Measurements from ENCODE around the gene RTN4IP1. TPM values are rescaled to one million over a fixed set of nuclear protein-coding genes. Genes with fewer than 3 reads are reported as not detected.

Gene RTN4IP1, protein sequence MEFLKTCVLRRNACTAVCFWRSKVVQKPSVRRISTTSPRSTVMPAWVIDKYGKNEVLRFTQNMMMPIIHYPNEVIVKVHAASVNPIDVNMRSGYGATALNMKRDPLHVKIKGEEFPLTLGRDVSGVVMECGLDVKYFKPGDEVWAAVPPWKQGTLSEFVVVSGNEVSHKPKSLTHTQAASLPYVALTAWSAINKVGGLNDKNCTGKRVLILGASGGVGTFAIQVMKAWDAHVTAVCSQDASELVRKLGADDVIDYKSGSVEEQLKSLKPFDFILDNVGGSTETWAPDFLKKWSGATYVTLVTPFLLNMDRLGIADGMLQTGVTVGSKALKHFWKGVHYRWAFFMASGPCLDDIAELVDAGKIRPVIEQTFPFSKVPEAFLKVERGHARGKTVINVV
- total RNA-seq (1 to 10 TPM; 5.8 to 8.3 TPM), polyA plus RNA-seq (1 to 10 TPM; 6.9 to 7.9 TPM)

DNA sequence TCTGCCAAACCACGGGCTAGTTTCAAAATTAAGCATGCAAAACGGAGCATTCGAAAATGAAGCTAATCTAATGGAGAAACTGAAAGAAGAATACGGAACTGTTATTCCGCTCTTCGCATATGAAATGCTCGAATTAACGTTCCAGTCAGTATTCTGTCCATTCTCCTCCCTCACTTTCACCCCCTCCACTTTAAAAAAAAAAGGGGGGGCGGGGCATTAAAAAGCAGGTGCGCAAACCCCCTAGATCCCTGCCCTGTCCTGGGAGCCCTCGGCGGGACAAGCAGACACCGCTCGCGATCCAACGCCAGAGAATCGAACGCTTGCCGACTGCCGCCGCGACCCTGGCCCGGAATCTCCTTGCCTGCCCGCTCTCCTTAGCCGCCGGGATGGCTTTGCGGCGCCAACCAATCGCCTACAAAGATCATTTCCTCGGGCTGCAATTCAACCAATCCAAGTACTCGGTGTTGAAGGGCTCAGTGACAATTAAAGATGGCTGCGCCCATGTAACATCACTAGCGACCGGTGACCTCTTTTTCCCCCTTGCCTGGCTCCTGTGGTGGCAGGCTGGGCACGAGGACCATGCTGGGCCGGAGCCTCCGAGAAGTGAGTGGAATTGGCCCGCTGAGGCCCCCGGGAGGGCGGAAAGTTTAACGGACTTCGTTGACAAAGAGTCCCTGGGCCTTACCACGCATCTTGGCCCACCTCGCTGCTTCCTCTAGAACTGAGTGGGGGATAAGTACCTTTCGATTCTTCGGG, at the start of gene RTN4IP1, which contains the start of gene QRSL1:
RTN4IP1 (minus strand) TSS at position 396 of the 756 bp plus-strand sequence. CDS start 477 bp downstream, outside the sequence.
QRSL1 (plus strand) TSS at position 476 of the 756 bp plus-strand sequence; CDS start at position 580, 104 bp downstream.
- peaks cover 23% of the 10 kb centered on the region for H3K4me1 ChIP-seq (ENCODE audit: insufficient read depth, low read length)
- Mint-ChIP-seq H3K36me3 (peaks cover 0 to 19% of the 10 kb centered on the region in 2 donors), H3K27ac (peak within 1 kb of the TSS; percentile 96 to 98 (median 98)), H3K27me3 (no peaks in the 10 kb centered on the region), H3K4me3 (peak within 1 kb of the TSS; percentile 96 to 99 (median 97)), H3K4me1 (peaks cover 21 to 39% (median 31%) of the 10 kb centered on the region in 4 donors), H3K9me3 (peaks cover 0 to 3% (median 0%) of the 10 kb centered on the region in 8 donors)
- H3K9me3 ChIP-seq (ENCODE audit: control insufficient read depth in 1 of 2, low read length in 2 of 2), result no peaks in the 10 kb centered on the region
- peak within 1 kb of the TSS; percentile 74 for H3K27ac ChIP-seq (ENCODE audit: low read depth, low read length)
- DNase-seq, result peak; percentile 91 to 93 (median 92)
- H3K4me3 ChIP-seq (ENCODE audit: low read length in 2 of 2), result peak within 1 kb of the TSS; percentile 85 to 88
- intact Hi-C loops (cut with micrococcal nuclease), result loop anchor here (1.0 to 2.0 kb wide), 3 partner anchors 118 to 399 kb away; partner anchors contain the start of genes ATG5 and MTRES1
- POLR2A ChIA-PET (ENCODE audit: partially characterized antibody), result no interaction called here
- CTCF ChIA-PET (ENCODE audit: partially characterized antibody), result interaction anchor here (0.9 to 1.7 kb wide), 4 partner anchors 18 to 184 kb away, joined by 3 to 8 read pairs (median 3); no protein-coding TSS in a partner anchor
- H3K27me3 ChIP-seq (ENCODE audit: insufficient read depth, low read length), result no peaks in the 10 kb centered on the region
- no peaks in the 10 kb centered on the region for H3K36me3 ChIP-seq (ENCODE audit: insufficient read depth, low read length)

GRCh38 chr6:106677282-106677681, 48.0 kb upstream of the RTN4IP1 start:
- Histone ChIP-seq H3K4me1 (ENCODE audit: insufficient read depth, low read length) (no peaks in the 10 kb centered on the region), H3K27ac (ENCODE audit: low read depth, low read length) (no peak overlapping the region), H3K9me3 (ENCODE audit: control insufficient read depth in 1 of 2, low read length in 2 of 2) (no peaks in the 10 kb centered on the region), H3K36me3 (ENCODE audit: insufficient read depth, low read length) (no peaks in the 10 kb centered on the region), H3K4me3 (ENCODE audit: low read length in 2 of 2) (no peak overlapping the region), H3K27me3 (ENCODE audit: insufficient read depth, low read length) (no peaks in the 10 kb centered on the region)
- Mint-ChIP-seq H3K4me1 (no peaks in the 10 kb centered on the region), H3K27ac (no peak overlapping the region), H3K36me3 (peaks cover 0 to 3% of the 10 kb centered on the region in 2 donors), H3K4me3 (no peak overlapping the region), H3K27me3 (peaks cover 0 to 2% of the 10 kb centered on the region in 2 donors), H3K9me3 (no peaks in the 10 kb centered on the region)
- no peak for DNase-seq
- POLR2A ChIA-PET (ENCODE audit: partially characterized antibody), result no interaction called here
- CTCF ChIA-PET (ENCODE audit: partially characterized antibody), result no interaction called here
- intact Hi-C loops (cut with micrococcal nuclease), result no loop called here

DNA sequence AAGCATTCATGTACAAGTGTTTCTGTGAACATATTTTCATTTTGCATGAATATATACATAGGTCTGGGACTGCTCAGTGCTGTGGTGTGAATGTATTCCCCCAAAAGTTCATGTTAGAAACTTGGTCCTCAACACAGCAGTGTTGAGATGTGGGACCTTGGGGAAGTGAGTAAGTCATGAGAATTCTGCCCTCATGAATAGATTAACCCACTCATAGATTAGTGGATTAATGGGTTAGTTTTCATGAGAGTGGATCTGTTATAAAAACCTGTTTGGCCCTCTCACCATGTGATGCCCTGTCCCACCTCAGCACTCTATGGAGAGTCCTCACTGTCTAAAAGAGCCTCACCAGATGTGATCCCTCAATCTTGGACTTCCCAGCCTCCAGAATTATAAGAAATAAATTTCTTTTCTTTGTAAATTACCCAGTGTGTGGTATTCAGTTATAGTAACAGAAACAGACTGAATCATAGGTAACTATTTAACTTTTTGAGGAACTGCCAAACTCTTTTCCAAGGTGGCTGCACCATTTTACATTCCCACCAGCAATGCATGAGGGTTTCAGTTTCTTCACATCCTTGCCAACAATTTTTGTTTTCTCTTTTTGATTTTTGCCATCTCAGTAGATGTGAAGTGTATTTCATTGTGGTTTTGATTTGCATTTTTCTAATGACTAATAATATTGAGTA, 45.4 kb upstream of the RTN4IP1 start:
- Histone ChIP-seq H3K9me3 (ENCODE audit: control insufficient read depth in 1 of 2, low read length in 2 of 2) (no peaks in the 10 kb centered on the region), H3K4me1 (ENCODE audit: insufficient read depth, low read length) (no peaks in the 10 kb centered on the region), H3K4me3 (ENCODE audit: low read length in 2 of 2) (no peak overlapping the region), H3K27ac (ENCODE audit: low read depth, low read length) (no peak overlapping the region), H3K27me3 (ENCODE audit: insufficient read depth, low read length) (no peaks in the 10 kb centered on the region), H3K36me3 (ENCODE audit: insufficient read depth, low read length) (no peaks in the 10 kb centered on the region)
- Mint-ChIP-seq H3K4me1 (no peaks in the 10 kb centered on the region), H3K27me3 (no peaks in the 10 kb centered on the region), H3K27ac (no peak overlapping the region), H3K4me3 (no peak overlapping the region), H3K9me3 (no peaks in the 10 kb centered on the region), H3K36me3 (peaks cover 0 to 3% of the 10 kb centered on the region in 2 donors)
- DNase-seq, result no peak
- ChIA-PET POLR2A (ENCODE audit: partially characterized antibody) (no interaction called here), CTCF (ENCODE audit: partially characterized antibody) (no interaction called here)
- intact Hi-C loops (cut with micrococcal nuclease), result no loop called here

- Mint-ChIP-seq H3K36me3 (peaks cover 3 to 7% of the 10 kb centered on the region in 2 donors), H3K27me3 (no peaks in the 10 kb centered on the region), H3K4me1 (no peaks in the 10 kb centered on the region), H3K4me3 (no peak overlapping the region), H3K9me3 (no peaks in the 10 kb centered on the region), H3K27ac (peak overlapping the region in 1 of 7 donors; percentile 23)
- intact Hi-C loops (cut with micrococcal nuclease), result no loop called here
- no peaks in the 10 kb centered on the region for H3K9me3 ChIP-seq (ENCODE audit: control insufficient read depth in 1 of 2, low read length in 2 of 2)
- ChIA-PET CTCF (ENCODE audit: partially characterized antibody) (no interaction called here), POLR2A (ENCODE audit: partially characterized antibody) (no interaction called here)
- no peak for DNase-seq
- no peak overlapping the region for H3K27ac ChIP-seq (ENCODE audit: low read depth, low read length)
- no peak overlapping the region for H3K4me3 ChIP-seq (ENCODE audit: low read length in 2 of 2)
- H3K36me3 ChIP-seq (ENCODE audit: insufficient read depth, low read length), result no peaks in the 10 kb centered on the region
- H3K27me3 ChIP-seq (ENCODE audit: insufficient read depth, low read length), result no peaks in the 10 kb centered on the region
- no peaks in the 10 kb centered on the region for H3K4me1 ChIP-seq (ENCODE audit: insufficient read depth, low read length)
Measured at GRCh38 chr6:106671651-106672050, 42.4 kb upstream of the RTN4IP1 start.

DNA sequence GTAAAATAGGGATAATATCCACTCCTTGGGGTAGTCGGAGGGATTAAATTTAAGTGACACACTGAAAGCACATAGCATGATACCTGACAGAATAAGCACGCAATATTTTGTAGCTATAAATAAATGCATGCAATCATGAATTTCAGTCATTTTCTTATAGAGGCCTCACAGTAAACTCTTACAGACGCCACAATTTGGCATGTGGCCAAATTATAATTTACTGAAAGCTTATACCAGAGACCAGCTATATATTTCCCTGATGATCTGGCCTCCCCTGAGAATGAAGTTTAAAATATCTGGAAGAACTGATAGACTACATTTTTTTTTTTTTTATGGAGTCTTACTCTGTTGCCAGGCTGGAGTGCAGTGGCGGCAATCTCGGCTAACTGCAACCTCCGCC, 40.9 kb upstream of the RTN4IP1 start:
- no peak for DNase-seq
- H3K9me3 ChIP-seq (ENCODE audit: control insufficient read depth in 1 of 2, low read length in 2 of 2), result no peaks in the 10 kb centered on the region
- intact Hi-C loops (cut with micrococcal nuclease), result no loop called here
- no peaks in the 10 kb centered on the region for H3K36me3 ChIP-seq (ENCODE audit: insufficient read depth, low read length)
- no peak overlapping the region for H3K4me3 Mint-ChIP-seq
- no peak overlapping the region for H3K27ac ChIP-seq (ENCODE audit: low read depth, low read length)
- H3K4me1 Mint-ChIP-seq, result no peaks in the 10 kb centered on the region
- no peaks in the 10 kb centered on the region for H3K9me3 Mint-ChIP-seq
- H3K27me3 Mint-ChIP-seq, result no peaks in the 10 kb centered on the region
- POLR2A ChIA-PET (ENCODE audit: partially characterized antibody), result interaction anchor here (0.6 kb wide), 1 partner anchor 47 kb away, joined by 3 read pairs; no protein-coding TSS in a partner anchor
- H3K36me3 Mint-ChIP-seq, result peaks cover 13 to 15% of the 10 kb centered on the region in 2 donors
- H3K27ac Mint-ChIP-seq, result no peak overlapping the region
- H3K4me3 ChIP-seq (ENCODE audit: low read length in 2 of 2), result no peak overlapping the region
- no peaks in the 10 kb centered on the region for H3K27me3 ChIP-seq (ENCODE audit: insufficient read depth, low read length)
- CTCF ChIA-PET (ENCODE audit: partially characterized antibody), result no interaction called here
- no peaks in the 10 kb centered on the region for H3K4me1 ChIP-seq (ENCODE audit: insufficient read depth, low read length)

- no peak overlapping the region for H3K4me3 Mint-ChIP-seq
- H3K27ac Mint-ChIP-seq, result no peak overlapping the region
- Histone ChIP-seq H3K4me1 (ENCODE audit: insufficient read depth, low read length) (no peaks in the 10 kb centered on the region), H3K4me3 (ENCODE audit: low read length in 2 of 2) (no peak overlapping the region), H3K27me3 (ENCODE audit: insufficient read depth, low read length) (no peaks in the 10 kb centered on the region), H3K27ac (ENCODE audit: low read depth, low read length) (no peak overlapping the region), H3K9me3 (ENCODE audit: control insufficient read depth in 1 of 2, low read length in 2 of 2) (no peaks in the 10 kb centered on the region), H3K36me3 (ENCODE audit: insufficient read depth, low read length) (peaks cover 10% of the 10 kb centered on the region)
- peaks cover 34 to 43% of the 10 kb centered on the region in 2 donors for H3K36me3 Mint-ChIP-seq
- H3K27me3 Mint-ChIP-seq, result no peaks in the 10 kb centered on the region
- no peak for DNase-seq
- POLR2A ChIA-PET (ENCODE audit: partially characterized antibody), result no interaction called here
- CTCF ChIA-PET (ENCODE audit: partially characterized antibody), result no interaction called here
- H3K9me3 Mint-ChIP-seq, result no peaks in the 10 kb centered on the region
- intact Hi-C loops (cut with micrococcal nuclease), result no loop called here
- peaks cover 0 to 2% (median 0%) of the 10 kb centered on the region in 4 donors for H3K4me1 Mint-ChIP-seq
Measured at GRCh38 chr6:106667022-106667402, 37.7 kb upstream of the RTN4IP1 start.

Measured in CD4-positive, alpha-beta memory T cell (primary cell).